ENCODE data around the gene TFEB. TPM values are rescaled to one million over a fixed set of nuclear protein-coding genes. Genes with fewer than 3 reads are reported as not detected.
"Not testable (repeated sequence)": the region's sequence is repeated elsewhere in the genome, so short reads cannot be mapped to it uniquely, and the experiment has no call there.

TFEB gene
- total RNA-seq, 2 donors from 2014 or later: 9.4 to 12.0 TPM

GRCh38 chr6:41770381-41771057, 35.1 kb upstream of the TFEB start:
- no peak overlapping the region for H3K27ac Mint-ChIP-seq
- H3K27me3 Mint-ChIP-seq: no peaks in the 10 kb centered on the region
- peaks cover 21% of the 10 kb centered on the region for H3K36me3 Mint-ChIP-seq (ENCODE audit: low read depth)
- H3K4me1 Mint-ChIP-seq: no peaks in the 10 kb centered on the region
- no peak for ATAC-seq (replicated peaks)
- H3K4me3 Mint-ChIP-seq: no peak overlapping the region
- no peaks in the 10 kb centered on the region for H3K9me3 Mint-ChIP-seq

GRCh38 chr6:41769376-41769775, 34.0 kb upstream of the TFEB start:
- peak overlapping the region; percentile 63 for H3K27ac Mint-ChIP-seq
- no peaks in the 10 kb centered on the region for H3K27me3 Mint-ChIP-seq
- no peaks in the 10 kb centered on the region for H3K9me3 Mint-ChIP-seq
- ATAC-seq (replicated peaks): no peak
- no peaks in the 10 kb centered on the region for H3K4me1 Mint-ChIP-seq
- H3K4me3 Mint-ChIP-seq: no peak overlapping the region
- peaks cover 20% of the 10 kb centered on the region for H3K36me3 Mint-ChIP-seq (ENCODE audit: low read depth)

- Mint-ChIP-seq H3K27ac (peak overlapping the region; percentile 63), H3K27me3 (no peaks in the 10 kb centered on the region), H3K4me3 (no peak overlapping the region), H3K4me1 (no peaks in the 10 kb centered on the region), H3K9me3 (no peaks in the 10 kb centered on the region), H3K36me3 (ENCODE audit: low read depth) (peaks cover 15% of the 10 kb centered on the region)
- no peak for ATAC-seq (replicated peaks)
Measured at GRCh38 chr6:41768545-41769308, 33.3 kb upstream of the TFEB start.

- no peaks in the 10 kb centered on the region for H3K9me3 Mint-ChIP-seq
- no peak for ATAC-seq (replicated peaks)
- H3K27ac Mint-ChIP-seq: no peak overlapping the region
- peaks cover 10% of the 10 kb centered on the region for H3K36me3 Mint-ChIP-seq (ENCODE audit: low read depth)
- H3K27me3 Mint-ChIP-seq: no peaks in the 10 kb centered on the region
- H3K4me1 Mint-ChIP-seq: no peaks in the 10 kb centered on the region
- no peak overlapping the region for H3K4me3 Mint-ChIP-seq
Measured at GRCh38 chr6:41767112-41767833, 31.9 kb upstream of the TFEB start.

- not testable (repeated sequence) for H3K4me1 Mint-ChIP-seq; H3K27ac Mint-ChIP-seq; ATAC-seq (replicated peaks); H3K9me3 Mint-ChIP-seq; H3K36me3 Mint-ChIP-seq (ENCODE audit: low read depth); H3K4me3 Mint-ChIP-seq; H3K27me3 Mint-ChIP-seq
Measured at GRCh38 chr6:41766043-41766664, 30.7 kb upstream of the TFEB start.

GRCh38 chr6:41763470-41763869, 28.1 kb upstream of the TFEB start:
- no peak overlapping the region for H3K4me3 Mint-ChIP-seq
- H3K36me3 Mint-ChIP-seq (ENCODE audit: low read depth): no peaks in the 10 kb centered on the region
- H3K9me3 Mint-ChIP-seq: no peaks in the 10 kb centered on the region
- H3K27me3 Mint-ChIP-seq: no peaks in the 10 kb centered on the region
- H3K27ac Mint-ChIP-seq: no peak overlapping the region
- H3K4me1 Mint-ChIP-seq: no peaks in the 10 kb centered on the region
- no peak for ATAC-seq (replicated peaks)

- Mint-ChIP-seq H3K4me1 (no peaks in the 10 kb centered on the region), H3K4me3 (no peak overlapping the region)
Measured at GRCh38 chr6:41759905-41760579, 24.6 kb upstream of the TFEB start.

GRCh38 chr6:41759106-41759904, 23.9 kb upstream of the TFEB start:
- ATAC-seq (replicated peaks): no peak
- Mint-ChIP-seq H3K4me3 (no peak overlapping the region), H3K36me3 (ENCODE audit: low read depth) (no peaks in the 10 kb centered on the region), H3K27ac (no peak overlapping the region), H3K4me1 (no peaks in the 10 kb centered on the region), H3K9me3 (no peaks in the 10 kb centered on the region), H3K27me3 (no peaks in the 10 kb centered on the region)

More at GRCh38 chr6:41759905-41760579, 24.6 kb upstream of the TFEB start:
- H3K36me3 Mint-ChIP-seq (ENCODE audit: low read depth): no peaks in the 10 kb centered on the region
- no peak overlapping the region for H3K27ac Mint-ChIP-seq
- no peaks in the 10 kb centered on the region for H3K9me3 Mint-ChIP-seq
- no peak for ATAC-seq (replicated peaks)
- no peaks in the 10 kb centered on the region for H3K27me3 Mint-ChIP-seq

- no peak overlapping the region for H3K27ac Mint-ChIP-seq
- H3K4me3 Mint-ChIP-seq: no peak overlapping the region
- H3K9me3 Mint-ChIP-seq: no peaks in the 10 kb centered on the region
- no peaks in the 10 kb centered on the region for H3K27me3 Mint-ChIP-seq
- no peak for ATAC-seq (replicated peaks)
- H3K36me3 Mint-ChIP-seq (ENCODE audit: low read depth): no peaks in the 10 kb centered on the region
- no peaks in the 10 kb centered on the region for H3K4me1 Mint-ChIP-seq
Measured at GRCh38 chr6:41758641-41759035, 23.2 kb upstream of the TFEB start.

- Mint-ChIP-seq H3K4me1 (no peaks in the 10 kb centered on the region), H3K9me3 (no peaks in the 10 kb centered on the region), H3K27me3 (no peaks in the 10 kb centered on the region), H3K4me3 (no peak overlapping the region), H3K36me3 (ENCODE audit: low read depth) (no peaks in the 10 kb centered on the region), H3K27ac (no peak overlapping the region)
- ATAC-seq (replicated peaks): no peak
Measured at GRCh38 chr6:41757931-41758640, 22.7 kb upstream of the TFEB start.

GRCh38 chr6:41757271-41757670, 21.9 kb upstream of the TFEB start:
- ATAC-seq (replicated peaks): no peak
- no peak overlapping the region for H3K4me3 Mint-ChIP-seq
- no peaks in the 10 kb centered on the region for H3K27me3 Mint-ChIP-seq
- no peaks in the 10 kb centered on the region for H3K4me1 Mint-ChIP-seq
- no peak overlapping the region for H3K27ac Mint-ChIP-seq
- H3K36me3 Mint-ChIP-seq (ENCODE audit: low read depth): no peaks in the 10 kb centered on the region
- H3K9me3 Mint-ChIP-seq: no peaks in the 10 kb centered on the region

- no peak overlapping the region for H3K4me3 Mint-ChIP-seq
- no peaks in the 10 kb centered on the region for H3K36me3 Mint-ChIP-seq (ENCODE audit: low read depth)
- H3K4me1 Mint-ChIP-seq: no peaks in the 10 kb centered on the region
- no peaks in the 10 kb centered on the region for H3K9me3 Mint-ChIP-seq
- H3K27me3 Mint-ChIP-seq: no peaks in the 10 kb centered on the region
- ATAC-seq (replicated peaks): no peak
- H3K27ac Mint-ChIP-seq: no peak overlapping the region
Measured at GRCh38 chr6:41756354-41756753, 20.9 kb upstream of the TFEB start.

- Mint-ChIP-seq H3K27me3 (no peaks in the 10 kb centered on the region), H3K9me3 (no peaks in the 10 kb centered on the region), H3K4me1 (no peaks in the 10 kb centered on the region), H3K4me3 (no peak overlapping the region), H3K36me3 (ENCODE audit: low read depth) (no peaks in the 10 kb centered on the region), H3K27ac (no peak overlapping the region)
- ATAC-seq (replicated peaks): no peak
Measured at GRCh38 chr6:41755895-41756294, 20.5 kb upstream of the TFEB start.

Data from activated T-helper 17 cell treated with anti-CD3 and anti-CD28 coated beads, Interleukin-2, amount 50 U/mL, for 72 hours (primary cell).